B cell (primary cell): Measurements from ENCODE around the gene TRIM46. TPM values are rescaled to one million over a fixed set of nuclear protein-coding genes. Genes with fewer than 3 reads are reported as not detected.

Experiments
- ATAC-seq: fragments of 200-7000 bp; cut with Tn5 transposase; one replicate; pipeline ENCODE4 v1.10.0; 2021; ENCODE audit warnings: low read depth, mild to moderate bottlenecking, moderate number of reproducible peaks, moderate library complexity
- CTCF ChIA-PET: fragments of 350-600 bp; sonication (Branson Sonifier 250); formaldehyde crosslinking; loops from one replicate; lab custom pipeline; 2021; ENCODE audit warnings: antibody characterized with exemption, inconsistent platforms; lab: Charles Lee
- POLR2A ChIA-PET: fragments of 350-600 bp; sonication (Branson Sonifier 250); formaldehyde crosslinking; loops from one replicate; lab custom pipeline; 2021; ENCODE audit warnings: antibody characterized with exemption; lab: Charles Lee
- DNase-seq: peaks from one replicate; pipeline ENCODE4 v3.0.0; 2013
- H2AFZ ChIP-seq: 2 replicates; pipeline ENCODE4 v1.6.1; 2012; ENCODE audit warnings: mild to moderate bottlenecking, low read depth, low read length; ENCODE audit not compliant: insufficient read depth, poor library complexity, severe bottlenecking
- H3K27ac ChIP-seq, 2 donors: 1 replicate in 1 of 2; 2 replicates in 1 of 2; pipeline ENCODE4 v1.5.1; 2012 to 2013; ENCODE audit warnings: low read length in 2 of 2, mild to moderate bottlenecking in 2 of 2, moderate library complexity in 1 of 2
- H3K27me3 ChIP-seq, 4 experiments: fragments of 200-600 bp in 1 of 4; sonication (generic) in 1 of 4; replicated peaks in 1 of 4; 1 replicate in 2 of 4; 2 replicates in 2 of 4; pipeline versions ENCODE4 v1.6.1 to v1.7.0; 2013 to 2016; ENCODE audit warnings: low read length in 3 of 4, mild to moderate bottlenecking in 2 of 4, mixed read lengths in 1 of 4, moderate library complexity in 1 of 4; ENCODE audit not compliant: insufficient read depth in 4 of 4, control insufficient read depth in 3 of 4; ENCODE audit errors: control extremely low read depth in 1 of 4
- H3K36me3 ChIP-seq, 2 experiments: replicated peaks in 1 of 2; 1 replicate in 1 of 2; 2 replicates in 1 of 2; pipeline versions ENCODE4 v1.6.1 to v1.7.1; 2013; ENCODE audit warnings: low read length in 1 of 2; ENCODE audit not compliant: insufficient read depth in 2 of 2, control insufficient read depth in 1 of 2; ENCODE audit errors: control extremely low read depth in 1 of 2, extremely low read depth in 1 of 2
- H3K4me1 ChIP-seq, 2 donors: fragments of 200-600 bp in 1 of 2; sonication (generic) in 1 of 2; 1 replicate in 1 of 2; 2 replicates in 1 of 2; pipeline versions ENCODE4 v1.5.1 to v1.6.1; 2013 to 2017; ENCODE audit warnings: low read length in 2 of 2; ENCODE audit not compliant: control insufficient read depth in 2 of 2, insufficient read depth in 2 of 2
- H3K4me2 ChIP-seq: replicated peaks from 2 replicates; pipeline ENCODE3; 2012; ENCODE audit warnings: mild to moderate bottlenecking, low read depth, low read length; ENCODE audit not compliant: poor library complexity, severe bottlenecking
- H3K4me3 ChIP-seq, 5 experiments: fragments of 200-600 bp in 1 of 5; sonication (generic) in 1 of 5; 1 replicate in 3 of 5; 2 replicates in 2 of 5; pipeline versions ENCODE4 v1.5.1 to v1.7.0; 2011 to 2016; ENCODE audit warnings: low read length in 4 of 5, mild to moderate bottlenecking in 4 of 5, low read depth in 2 of 5, control low read depth in 1 of 5, moderate library complexity in 1 of 5; ENCODE audit not compliant: insufficient read depth in 1 of 5; ENCODE audit errors: control extremely low read depth in 1 of 5, extremely low read depth in 1 of 5
- H3K79me2 ChIP-seq: fragments of 200-600 bp; sonication (generic); one replicate; pipeline ENCODE4 v1.6.0; 2016; ENCODE audit warnings: low read length; ENCODE audit not compliant: control insufficient read depth, insufficient read depth
- H3K9ac ChIP-seq: fragments of 200-600 bp; sonication (generic); 2 replicates; pipeline ENCODE4 v1.6.1; 2017; ENCODE audit warnings: mild to moderate bottlenecking, low read length, moderate library complexity
- H3K9me3 ChIP-seq, 3 donors: one replicate each; pipeline versions ENCODE4 v1.6.1 to v1.7.1; 2013; ENCODE audit warnings: low read length in 2 of 3; ENCODE audit not compliant: control insufficient read depth in 2 of 3, insufficient read depth in 1 of 3; ENCODE audit errors: control extremely low read depth in 1 of 3
- H4K20me1 ChIP-seq: 2 replicates; pipeline ENCODE4 v1.6.0; 2012; ENCODE audit warnings: mild to moderate bottlenecking, low read length; ENCODE audit not compliant: insufficient read depth, control insufficient read depth, poor library complexity, severe bottlenecking
- H3K27ac Mint-ChIP-seq: one replicate; pipeline ENCODE4 v1.8.0; 2021; ENCODE audit warnings: mixed read lengths
- H3K27me3 Mint-ChIP-seq: one replicate; pipeline ENCODE4 v1.8.0; 2021; ENCODE audit warnings: mixed read lengths
- H3K4me1 Mint-ChIP-seq: one replicate; pipeline ENCODE4 v1.8.0; 2021; ENCODE audit warnings: mixed read lengths
- H3K4me3 Mint-ChIP-seq: one replicate; pipeline ENCODE4 v1.8.0; 2021; ENCODE audit warnings: mixed read lengths
- H3K9me3 Mint-ChIP-seq: one replicate; pipeline ENCODE4 v1.8.0; 2022; ENCODE audit warnings: mixed read lengths; ENCODE audit not compliant: insufficient read depth
- CTCF ChIP-seq: fragments of 200-600 bp; IDR thresholded peaks from one replicate; pipeline ENCODE4 v1.8.0; 2022; ENCODE audit warnings: antibody characterized with exemption, mild to moderate bottlenecking
- EZH2 ChIP-seq: IDR thresholded peaks from 2 replicates; pipeline ENCODE4 v1.6.1; 2012; ENCODE audit warnings: borderline replicate concordance, low read depth, mild to moderate bottlenecking, moderate library complexity, low read length; ENCODE audit not compliant: insufficient read depth, poor library complexity, severe bottlenecking
- WGBS: methylation state at CpG from one replicate; pipeline ENCODE4 v1.1.5; 2013; ENCODE audit warnings: missing lambda C conversion rate; ENCODE audit not compliant: insufficient coverage; 5-methylcytosine and 5-hydroxymethylcytosine counted together
- intact Hi-C: fragments of 100-400 bp; cut with micrococcal nuclease; formaldehyde crosslinking; loops from one replicate; pipeline ENCODE4 v1.10.0; 2022
- polyA plus RNA-seq: library from polyadenylated mRNA; depleted of rRNA; stranded (reverse); fragments of >200 nt; gene quantifications from 2 replicates; pipeline ENCODE4 v1.2.3, GENCODE V29; 2012
- total RNA-seq, 2 donors: library from RNA; stranded (reverse); fragments of 120-200 nt in 1 of 2; gene quantifications; 1 replicate in 1 of 2; 2 replicates in 1 of 2; pipeline versions ENCODE4 v1.2.3 to v1.2.4, GENCODE V29; 2013 to 2022

TRIM46 gene
- total and polyA plus RNA-seq, 2 donors (not counting 1 experiment from before 2014, with no cell fraction given): 2.6 to 3.4 TPM

- Histone ChIP-seq H3K9ac (peak within 1 kb of the TSS; percentile 100), H4K20me1 (peaks cover 9% of the 10 kb centered on the region), H3K9me3 (no peaks in the 10 kb centered on the region), H3K79me2 (peaks cover 33% of the 10 kb centered on the region), H3K4me1 (peaks cover 22 to 26% of the 10 kb centered on the region in 2 donors), H2AFZ (peak within 1 kb of the TSS; percentile 93), H3K4me2 (peak within 1 kb of the TSS; percentile 84), H3K27ac (peak within 1 kb of the TSS; percentile 99 to 100), H3K4me3 (peak within 1 kb of the TSS; percentile 86 to 99 (median 92)), H3K36me3 (peaks cover 0 to 5% of the 10 kb centered on the region in 2 experiments), H3K27me3 (no peaks in the 10 kb centered on the region)
- CTCF ChIA-PET: interaction anchor here (0.9 to 5.3 kb wide), 9 partner anchors 10 to 91 kb away, joined by 3 to 51 read pairs (median 14); partner anchors contain the start of gene KRTCAP2
- no peaks in the 10 kb centered on the region for H3K9me3 Mint-ChIP-seq
- peak within 1 kb of the TSS; percentile 100 for H3K4me3 Mint-ChIP-seq
- 1% methylated on average over 51 of the region's 52 CpGs for WGBS
- DNase-seq (peak; percentile 96), ATAC-seq (peak; percentile 86)
- H3K4me1 Mint-ChIP-seq: peaks cover 46% of the 10 kb centered on the region
- no peak for TF ChIP-seq EZH2
- no peak for TF ChIP-seq CTCF
- POLR2A ChIA-PET: interaction anchor here (0.6 to 2.6 kb wide), 10 partner anchors 15 to 133 kb away, joined by 3 to 21 read pairs (median 5); partner anchors contain the start of gene ZBTB7B
- intact Hi-C loops: loop anchor here (1.0 kb wide), 2 partner anchors 15 to 50 kb away; no protein-coding TSS in a partner anchor
- H3K27me3 Mint-ChIP-seq: peaks cover 3% of the 10 kb centered on the region
- H3K27ac Mint-ChIP-seq: peak within 1 kb of the TSS; percentile 98
These were observed 38.1 kb upstream of the TRIM46 start, which contains the start of gene SLC50A1 for GRCh38 chr1:155135415-155136028. Gene SLC50A1 (plus strand): TSS chr1:155135852. CDS start chr1:155135912, 60 bp downstream.

- Histone ChIP-seq H3K4me3 (peak overlapping the region; percentile 60 to 99 (median 92)), H2AFZ (peak overlapping the region; percentile 93), H3K4me1 (peaks cover 22 to 29% of the 10 kb centered on the region in 2 donors), H3K4me2 (peak overlapping the region; percentile 84), H3K79me2 (peaks cover 33% of the 10 kb centered on the region), H3K36me3 (peaks cover 0 to 5% of the 10 kb centered on the region in 2 experiments), H3K9me3 (no peaks in the 10 kb centered on the region), H3K27me3 (no peaks in the 10 kb centered on the region), H3K27ac (peak overlapping the region; percentile 99 to 100), H4K20me1 (peaks cover 9% of the 10 kb centered on the region), H3K9ac (peak overlapping the region; percentile 100)
- DNase-seq (peak; percentile 52), ATAC-seq (no peak)
- TF ChIP-seq CTCF (no peak), EZH2 (no peak)
- CTCF ChIA-PET: interaction anchor here (1.0 to 5.3 kb wide), 6 partner anchors 15 to 51 kb away, joined by 3 to 51 read pairs (median 12); partner anchors contain the start of gene KRTCAP2
- Mint-ChIP-seq H3K27me3 (no peaks in the 10 kb centered on the region), H3K9me3 (no peaks in the 10 kb centered on the region), H3K27ac (peak overlapping the region; percentile 98), H3K4me3 (peak overlapping the region; percentile 100), H3K4me1 (peaks cover 48% of the 10 kb centered on the region)
- intact Hi-C loops: no loop called here
- POLR2A ChIA-PET: interaction anchor here (0.6 to 2.6 kb wide), 6 partner anchors 14 to 138 kb away, joined by 3 to 21 read pairs (median 6); no protein-coding TSS in a partner anchor
- 35% methylated on average over 6 of the region's 6 CpGs for WGBS
These were observed 36.9 kb upstream of the TRIM46 start for GRCh38 chr1:155136748-155137147.
